ENCODE results near the gene RANBP2.

GRCh38 chr2:108834620-108835019, 115.3 kb downstream of the RANBP2 start:
- TF ChIP-seq CTCF (IDR thresholded peaks at IDR 0.05), result no peak
- no peak for TF ChIP-seq POLR2A (IDR thresholded peaks at IDR 0.05)

Data from body of pancreas (tissue), 4 donors.